ENCODE data around the gene MESP2.

- TF ChIP-seq CTCF (IDR thresholded peaks at IDR 0.05; ENCODE audit: control extremely low read depth in 1 of 3, insufficient read depth in 1 of 3, low read depth in 1 of 3, low read length in 3 of 3) (no peak), SIN3A (conservative IDR thresholded peaks at IDR 0.05 in 1 of 2, IDR thresholded peaks at IDR 0.05 in 1 of 2; ENCODE audit: low read depth in 1 of 2, low read length in 2 of 2) (no peak), POLR2AphosphoS5 (IDR thresholded peaks at IDR 0.05; ENCODE audit: low read depth, low read length) (no peak), RFX5 (IDR thresholded peaks at IDR 0.05; ENCODE audit: borderline replicate concordance, low read depth, low read length) (no peak), CBX8 (IDR thresholded peaks at IDR 0.05; ENCODE audit: borderline replicate concordance, low read depth, low read length) (no peak), POLR2A (IDR thresholded peaks at IDR 0.05; ENCODE audit: control extremely low read depth in 1 of 2, low read depth in 2 of 2, low read length in 2 of 2) (no peak)
These were observed 8.5 kb downstream of the MESP2 start for GRCh38 chr15:89784686-89784960.
